Stimulated activated CD4-positive, alpha-beta T cell treated with anti-CD3 and anti-CD28 coated beads, Interleukin-1b, Interleukin-23, amount 100 ng/mL, for 48 hours (primary cell): ENCODE measurements around the gene MAP2K7.
A peak's percentile ranks its signal among the peaks of the same experiment; 100 is the strongest.
"Not testable (repeated sequence)": the region's sequence is repeated elsewhere in the genome, so short reads cannot be mapped to it uniquely, and the experiment has no call there.

Experiments
- DNase-seq: peaks from one replicate; pipeline ENCODE4 v3.0.0-alpha.2; 2020

MAP2K7 gene

DNA sequence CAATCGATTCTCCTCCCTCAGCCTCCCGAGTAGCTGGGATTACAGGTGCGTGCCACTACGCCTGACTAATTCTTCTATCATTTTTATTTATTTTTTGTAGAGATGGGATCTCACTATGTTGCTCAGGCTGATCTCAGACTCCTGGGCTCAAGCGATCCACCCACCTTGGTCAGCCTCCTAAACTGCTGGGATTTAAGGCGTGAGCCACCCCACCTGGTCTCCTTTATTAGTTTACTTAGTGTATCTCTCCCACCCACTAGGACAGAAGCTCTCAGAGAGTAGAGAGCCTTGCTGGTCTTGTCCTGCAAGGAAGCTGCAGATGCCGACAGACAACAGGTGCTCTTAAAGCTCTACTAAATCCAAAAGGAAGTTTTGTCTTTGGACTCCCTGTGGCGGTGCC is 17.9 kb upstream of the MAP2K7 start:
- DNase-seq: no peak

- no peak for DNase-seq
These were observed 16.1 kb upstream of the MAP2K7 start for GRCh38 chr19:7887408-7888144.

DNA sequence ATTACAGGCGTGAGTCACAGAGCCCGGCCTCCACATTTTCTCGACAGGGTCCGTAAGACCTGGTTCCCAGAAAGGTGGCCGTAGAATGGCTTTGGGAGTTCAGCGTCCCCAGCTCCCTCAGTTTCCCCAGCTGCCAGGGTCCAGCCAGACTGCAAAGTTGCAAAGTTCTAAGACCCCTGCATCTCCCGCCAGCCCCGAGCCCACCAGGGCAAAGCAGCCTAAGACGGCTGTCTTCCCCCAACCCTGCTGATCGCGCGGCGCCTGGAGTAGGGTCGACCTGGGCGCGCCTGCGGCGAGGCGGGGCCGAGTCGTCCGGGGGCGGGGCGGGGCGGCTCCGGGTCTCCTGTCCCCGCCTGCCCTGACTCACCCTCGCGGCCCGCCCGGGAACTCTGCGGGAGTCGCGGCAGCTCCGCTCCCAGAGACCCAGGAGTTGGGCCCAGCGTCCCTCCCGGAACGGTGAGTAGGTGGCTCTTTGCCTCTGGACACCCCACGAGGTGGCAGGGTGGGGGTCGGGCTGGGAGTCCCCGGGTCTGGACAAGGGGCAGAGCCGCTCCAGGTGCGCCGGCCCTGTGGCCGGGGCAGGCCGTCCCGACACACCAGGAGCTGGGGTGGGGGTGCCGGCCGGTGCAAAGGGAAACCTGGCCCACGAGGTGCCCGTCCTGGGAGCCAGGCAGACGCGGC is 15.4 kb upstream of the MAP2K7 start, which contains the start of gene LRRC8E:
Gene LRRC8E (plus strand): TSS at position 366 of the 681 bp plus-strand sequence. CDS start 7,094 bp downstream, outside the sequence.
- DNase-seq: peak; percentile 39

- DNase-seq: no peak
These were observed 14.9 kb upstream of the MAP2K7 start for GRCh38 chr19:7888826-7889217.

DNA sequence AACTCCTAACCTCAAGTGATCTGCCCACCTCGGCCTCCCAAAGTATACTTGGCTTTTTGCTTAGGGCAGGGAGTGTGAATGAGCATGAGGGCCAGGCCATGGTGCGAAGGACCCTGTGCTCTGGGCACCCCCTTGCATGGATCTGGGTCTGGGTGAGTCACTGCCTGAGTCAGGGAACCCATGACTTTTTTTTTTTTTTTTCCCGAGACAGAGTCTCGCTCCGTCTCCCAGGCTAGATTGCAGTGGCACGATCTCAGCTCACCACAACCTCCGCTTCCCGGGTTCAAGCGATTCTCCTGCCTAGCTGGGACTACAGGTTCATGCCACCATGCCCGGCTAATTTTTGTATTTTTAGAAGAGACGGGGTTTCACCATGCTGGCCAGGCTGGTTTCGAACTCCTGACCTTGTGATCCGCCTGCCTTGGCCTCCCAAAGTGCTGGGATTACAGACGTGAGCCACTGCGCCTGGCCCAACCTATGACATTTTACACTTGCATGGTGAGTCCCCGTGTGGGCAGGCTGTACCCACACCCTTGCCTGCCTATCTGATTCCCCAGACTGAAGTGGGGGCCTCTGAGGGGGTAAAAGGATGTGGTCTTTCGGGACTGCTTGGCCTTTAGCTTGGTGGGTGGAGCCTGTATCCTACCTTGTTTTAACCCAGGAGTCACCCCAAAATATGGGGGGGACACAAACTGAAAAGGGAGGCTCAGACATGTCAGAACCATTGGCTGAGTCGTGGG is 10.1 kb upstream of the MAP2K7 start:
- DNase-seq: not testable (repeated sequence)

- no peak for DNase-seq
These were observed 8.9 kb upstream of the MAP2K7 start for GRCh38 chr19:7894612-7895309.

DNA sequence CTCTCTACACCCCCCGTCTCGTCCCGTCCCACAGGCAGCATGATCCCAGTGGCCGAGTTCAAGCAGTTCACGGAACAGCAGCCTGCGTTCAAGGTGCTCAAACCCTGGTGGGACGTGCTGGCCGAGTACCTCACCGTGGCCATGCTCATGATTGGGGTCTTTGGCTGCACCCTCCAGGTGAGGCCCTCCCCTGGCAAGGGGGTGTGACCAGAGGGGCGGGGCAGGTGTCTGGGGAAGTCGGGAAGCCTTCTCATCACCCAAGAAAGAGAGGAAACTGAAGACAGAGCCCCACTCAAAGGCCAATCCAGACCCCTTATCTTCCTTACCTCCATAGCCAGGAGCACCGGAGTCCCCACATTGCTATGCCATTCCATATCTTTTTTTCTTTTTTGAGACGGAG is 8.1 kb upstream of the MAP2K7 start:
- no peak for DNase-seq

DNA sequence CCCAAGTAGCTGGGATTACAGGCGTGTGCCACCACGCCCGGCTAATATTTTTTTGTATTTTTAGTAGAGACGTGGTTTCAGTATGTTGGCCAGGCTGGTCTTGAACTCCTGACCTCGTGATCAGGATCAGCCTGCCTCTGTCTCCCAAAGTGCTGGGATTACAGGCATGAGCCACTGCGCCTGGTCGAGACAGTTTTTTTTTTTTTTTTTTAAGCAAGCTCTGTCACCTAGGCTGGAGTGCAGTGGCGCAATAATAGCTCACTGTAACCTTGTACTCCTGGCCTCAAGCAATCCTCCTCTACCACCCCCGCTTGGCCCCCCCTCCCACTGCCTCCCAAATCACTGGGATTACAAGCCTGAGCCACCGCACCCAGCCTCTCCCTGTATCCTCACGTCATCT is 6.4 kb upstream of the MAP2K7 start:
- DNase-seq: no peak

GRCh38 chr19:7898967-7899366 is 4.7 kb upstream of the MAP2K7 start:
- no peak for DNase-seq

GRCh38 chr19:7899751-7900378 is 3.8 kb upstream of the MAP2K7 start:
- no peak for DNase-seq

- DNase-seq: no peak
These were observed 3.2 kb upstream of the MAP2K7 start for GRCh38 chr19:7900401-7900870.

DNA sequence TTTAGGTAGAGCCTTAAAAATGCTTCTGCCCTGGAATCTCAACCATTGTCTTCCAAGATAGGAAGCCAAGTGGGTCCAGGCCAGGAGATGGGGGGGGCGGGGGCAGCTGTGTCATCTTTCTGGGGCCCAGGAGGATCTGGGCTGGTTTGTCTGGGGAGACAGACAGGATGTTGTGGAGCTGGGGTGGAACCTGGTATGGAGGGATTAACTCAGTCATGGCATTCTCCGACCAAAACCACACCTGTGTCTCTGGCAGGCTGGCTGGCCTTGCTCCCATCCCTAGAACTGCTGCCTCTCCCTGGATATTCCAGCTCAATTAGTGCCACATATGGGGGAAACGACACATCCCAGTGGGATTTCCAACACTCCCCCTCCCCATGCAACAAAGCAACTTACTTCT is 2.7 kb upstream of the MAP2K7 start:
- DNase-seq: no peak

GRCh38 chr19:7901337-7901736 is 2.3 kb upstream of the MAP2K7 start:
- DNase-seq: no peak

DNA sequence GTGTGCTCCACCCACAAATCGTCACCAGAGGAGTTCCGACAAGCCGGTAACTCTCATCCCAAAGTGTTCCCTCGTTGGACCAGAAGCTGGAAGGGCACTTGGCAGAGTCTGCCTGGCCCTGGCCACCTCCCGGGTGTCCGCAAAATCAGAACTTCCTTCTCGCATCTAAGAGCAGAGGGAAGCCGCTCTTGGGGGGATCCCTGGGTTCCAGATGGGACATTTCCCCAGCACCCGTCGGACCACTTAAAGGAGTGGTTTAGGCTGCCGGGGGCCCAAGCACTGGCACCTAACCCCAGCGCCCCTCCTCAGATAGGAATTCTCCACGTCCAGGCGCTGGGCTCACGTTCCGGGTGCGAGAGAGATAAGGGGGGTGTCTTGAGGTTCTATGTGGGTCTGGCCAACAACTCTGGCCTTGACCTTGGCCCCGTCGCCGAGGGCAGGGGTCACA is 857 bp upstream of the MAP2K7 start:
- no peak for DNase-seq

DNA sequence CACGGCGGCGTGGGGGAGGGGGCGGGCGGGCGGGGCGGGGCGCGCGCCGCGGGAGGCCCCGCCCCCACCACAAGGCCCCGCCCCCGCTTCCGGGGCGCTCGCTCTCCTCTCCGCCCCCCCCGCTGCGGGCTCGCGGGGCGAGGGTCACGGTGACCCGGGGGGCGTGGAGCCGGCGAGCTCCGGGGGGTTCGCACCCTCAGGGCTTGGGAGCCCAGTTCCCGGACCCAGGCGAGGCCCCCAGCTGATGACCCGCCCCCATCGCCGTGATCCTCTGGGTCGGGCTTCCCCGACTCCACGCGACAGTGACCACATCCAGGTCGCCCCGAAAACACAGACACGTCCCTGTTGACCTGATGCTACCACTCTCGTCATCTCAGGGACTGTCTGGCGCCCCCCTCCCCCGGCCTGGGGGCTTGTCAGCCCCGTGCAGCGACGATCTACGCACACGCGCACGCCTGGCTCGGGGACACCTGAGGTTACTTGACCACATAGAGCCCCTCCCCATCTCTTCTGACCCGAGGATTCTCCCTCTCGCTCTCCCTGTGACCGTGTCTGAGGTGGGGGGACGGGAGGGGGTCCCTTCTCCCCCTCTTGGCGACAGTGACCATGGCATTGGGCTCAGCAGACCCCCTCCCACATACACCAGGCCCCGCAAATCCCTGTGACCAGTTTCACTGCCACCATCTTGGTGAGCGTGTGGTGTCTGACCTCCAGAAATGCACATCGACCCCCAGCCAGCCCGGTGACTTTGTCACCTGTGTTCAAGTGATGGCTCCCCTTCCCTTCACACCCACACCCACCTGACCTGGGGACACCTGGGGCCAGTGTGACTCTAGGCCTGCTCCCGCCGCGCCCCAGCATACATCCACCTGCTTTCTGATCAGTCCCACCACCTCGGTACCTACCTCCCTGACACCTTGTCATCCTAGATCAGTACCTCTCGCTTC is 670 bp downstream of the MAP2K7 start:
- DNase-seq: peak; percentile 45

- DNase-seq: no peak
These were observed 1.6 kb downstream of the MAP2K7 start for GRCh38 chr19:7905268-7905667.

DNA sequence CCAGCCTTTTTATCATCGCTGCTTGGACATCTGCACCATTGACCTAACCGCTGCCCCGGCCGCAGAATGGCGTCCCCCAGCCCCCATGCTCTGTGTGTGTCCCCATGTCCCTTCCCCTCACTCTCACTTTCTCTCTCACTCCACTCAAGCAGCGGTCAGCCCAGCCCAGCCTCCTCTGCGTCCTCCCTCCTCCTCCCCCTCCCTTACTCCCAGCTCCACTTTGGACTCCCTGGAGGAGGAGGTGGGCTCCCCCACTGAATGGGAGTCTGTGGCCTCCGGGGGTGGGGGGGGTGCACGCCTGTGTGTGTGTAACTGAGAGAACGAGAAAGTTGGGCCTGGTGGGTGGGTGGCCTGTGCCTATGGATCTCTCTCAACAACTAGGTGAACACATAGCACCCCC is 2.2 kb downstream of the MAP2K7 start:
- DNase-seq: no peak

DNA sequence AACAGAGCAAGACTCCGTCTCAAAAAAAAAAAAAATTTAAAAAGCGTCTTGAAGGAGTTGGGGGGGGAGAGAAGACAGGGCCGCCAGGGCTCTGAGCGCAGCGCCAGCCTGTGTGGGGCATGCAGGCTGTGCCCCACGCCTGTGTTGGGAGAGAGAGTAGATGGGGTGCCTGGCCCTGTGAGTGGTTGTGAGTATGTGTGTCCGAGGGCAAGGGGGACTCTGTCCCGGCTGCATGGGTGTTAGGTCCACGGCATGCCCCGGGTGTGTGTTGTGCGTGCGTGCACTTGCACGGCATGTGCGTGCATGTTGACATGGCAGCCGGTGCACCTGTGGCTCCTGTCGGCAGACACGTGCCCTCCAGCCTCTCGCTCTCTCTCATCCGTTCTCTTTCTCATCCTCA is 3.4 kb downstream of the MAP2K7 start:
- DNase-seq: no peak

GRCh38 chr19:7907544-7907943 is 3.9 kb downstream of the MAP2K7 start:
- DNase-seq: no peak

DNA sequence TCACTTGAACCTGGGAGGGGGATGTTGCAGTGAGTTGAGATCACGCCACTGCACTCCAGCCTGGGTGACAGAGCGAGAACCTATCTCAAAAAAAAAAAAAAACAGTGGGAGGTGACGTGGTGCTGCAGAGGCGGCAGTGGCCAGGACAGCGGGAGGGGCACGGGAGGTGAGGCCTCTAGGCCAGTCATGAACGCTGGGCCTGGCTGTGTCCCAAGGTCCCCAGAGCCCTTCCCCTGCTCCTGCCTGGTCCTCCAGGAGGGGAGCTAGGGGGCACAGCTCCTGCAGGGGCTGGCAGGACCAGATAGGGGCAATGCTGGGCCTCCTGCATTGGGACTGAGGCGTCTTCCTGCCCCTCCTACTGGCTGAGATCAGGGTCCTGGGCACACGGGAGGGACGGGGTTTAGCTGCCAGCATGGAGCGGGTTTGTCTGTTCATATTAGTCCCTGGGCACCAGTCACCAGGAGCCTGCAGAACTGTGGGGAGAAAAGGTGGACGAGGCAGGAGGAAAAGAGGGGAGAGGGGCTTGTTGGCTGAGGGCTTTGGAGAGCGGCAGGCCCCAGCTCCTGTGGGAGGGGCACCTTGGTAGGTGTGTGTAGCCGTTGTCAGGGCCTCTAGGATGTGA is 4.5 kb downstream of the MAP2K7 start:
- no peak for DNase-seq
